GM19452 (cell line): Measurements from ENCODE around the gene CERK.
A peak's percentile ranks its signal among the peaks of the same experiment; 100 is the strongest.
"Not testable (repeated sequence)": the region's sequence is repeated elsewhere in the genome, so short reads cannot be mapped to it uniquely, and the experiment has no call there.

Experiments
- ATAC-seq: cut with Tn5 transposase; IDR thresholded peaks from one replicate; pipeline ENCODE4 v1.9.1; 2021; ENCODE audit not compliant: unreplicated experiment

The CERK gene

GRCh38 chr22:46737976-46738646, at the start of gene CERK:
CERK (minus strand) TSS chr22:46738252; CDS start chr22:46738148, 104 bp downstream.
- no peak for ATAC-seq

GRCh38 chr22:46783721-46784120, 45.7 kb upstream of the CERK start:
- ATAC-seq = no peak

GRCh38 chr22:46782200-46782599, 44.1 kb upstream of the CERK start:
- ATAC-seq = not testable (repeated sequence)

GRCh38 chr22:46781291-46781690, 43.2 kb upstream of the CERK start:
- ATAC-seq = no peak

- ATAC-seq = no peak
These were observed 42.4 kb upstream of the CERK start for GRCh38 chr22:46780453-46780852.

- no peak for ATAC-seq
These were observed 41.6 kb upstream of the CERK start for GRCh38 chr22:46779651-46780050.

GRCh38 chr22:46779023-46779422, 41.0 kb upstream of the CERK start:
- no peak for ATAC-seq

- ATAC-seq = no peak
These were observed 39.5 kb upstream of the CERK start for GRCh38 chr22:46777609-46777970.

GRCh38 chr22:46776876-46777608, 39.0 kb upstream of the CERK start:
- no peak for ATAC-seq

- ATAC-seq = no peak
These were observed 38.1 kb upstream of the CERK start for GRCh38 chr22:46775850-46776826.

- no peak for ATAC-seq
These were observed 37.2 kb upstream of the CERK start for GRCh38 chr22:46774980-46775849.

- ATAC-seq = peak; percentile 41
These were observed 36.4 kb upstream of the CERK start for GRCh38 chr22:46774253-46774979.

GRCh38 chr22:46773076-46773475, 35.0 kb upstream of the CERK start:
- ATAC-seq = no peak

- ATAC-seq = no peak
These were observed 32.7 kb upstream of the CERK start for GRCh38 chr22:46770726-46771125.

- no peak for ATAC-seq
These were observed 32.1 kb upstream of the CERK start for GRCh38 chr22:46770151-46770641.

- ATAC-seq = no peak
These were observed 31.7 kb upstream of the CERK start for GRCh38 chr22:46769706-46770105.

- no peak for ATAC-seq
These were observed 31.2 kb upstream of the CERK start for GRCh38 chr22:46769191-46769675.

- ATAC-seq = no peak
These were observed 29.4 kb upstream of the CERK start for GRCh38 chr22:46767249-46767985.

GRCh38 chr22:46766611-46767010, 28.6 kb upstream of the CERK start:
- no peak for ATAC-seq
